Nephron (organoid): ENCODE data around the gene ITGB5.

Experiments used
- H3K27ac Mint-ChIP-seq, 3 experiments: 2 replicates each; pipeline ENCODE4 v1.8.0; 2020; ENCODE audit warnings: mixed read lengths in 3 of 3, mild to moderate bottlenecking in 2 of 3, moderate library complexity in 1 of 3
- H3K27me3 Mint-ChIP-seq: 2 replicates; pipeline ENCODE4 v1.8.0; 2021; ENCODE audit warnings: low read depth, mild to moderate bottlenecking, moderate library complexity, mixed read lengths
- H3K36me3 Mint-ChIP-seq: 2 replicates; pipeline ENCODE4 v1.8.0; 2020; ENCODE audit warnings: low read depth, mixed read lengths
- H3K4me1 Mint-ChIP-seq: 2 replicates; pipeline ENCODE4 v1.8.0; 2020; ENCODE audit warnings: mixed read lengths
- H3K4me3 Mint-ChIP-seq, 3 experiments: 2 replicates each; pipeline ENCODE4 v1.8.0; 2020; ENCODE audit warnings: mild to moderate bottlenecking in 3 of 3, mixed read lengths in 3 of 3, moderate library complexity in 2 of 3
- H3K9me3 Mint-ChIP-seq: 2 replicates; pipeline ENCODE4 v1.8.0; 2020; ENCODE audit warnings: mixed read lengths
- CTCF ChIP-seq, 3 experiments: fragments of 200-600 bp; sonication (generic); IDR thresholded peaks; one replicate each; pipeline ENCODE4 v1.5.0; 2021; ENCODE audit warnings: antibody characterized with exemption in 3 of 3; ENCODE audit not compliant: unreplicated experiment in 3 of 3

The ITGB5 gene

GRCh38 chr3:124883766-124884473, 3.2 kb downstream of the ITGB5 start:
- Mint-ChIP-seq H3K4me3 (peak overlapping the region; percentile 60 to 78 (median 73)), H3K4me1 (peaks cover 40% of the 10 kb centered on the region)

GRCh38 chr3:124882816-124883747, 4.1 kb downstream of the ITGB5 start:
- peaks cover 47% of the 10 kb centered on the region for H3K27me3 Mint-ChIP-seq

More at GRCh38 chr3:124883766-124884473, 3.2 kb downstream of the ITGB5 start:
- no peak for TF ChIP-seq CTCF (IDR thresholded peaks at IDR 0.05; ENCODE audit: unreplicated experiment in 3 of 3)
- Mint-ChIP-seq H3K27ac (peak overlapping the region in 1 of 3 experiments; percentile 63), H3K36me3 (no peaks in the 10 kb centered on the region), H3K9me3 (no peaks in the 10 kb centered on the region), H3K27me3 (peaks cover 53% of the 10 kb centered on the region)

GRCh38 chr3:124881976-124882697, 5.0 kb downstream of the ITGB5 start:
- peak overlapping the region in 1 of 3 experiments; percentile 4 for H3K4me3 Mint-ChIP-seq
- H3K9me3 Mint-ChIP-seq: no peaks in the 10 kb centered on the region
- H3K4me1 Mint-ChIP-seq: peaks cover 45% of the 10 kb centered on the region
- TF ChIP-seq CTCF (IDR thresholded peaks at IDR 0.05; ENCODE audit: unreplicated experiment in 3 of 3): no peak
- peaks cover 40% of the 10 kb centered on the region for H3K27me3 Mint-ChIP-seq
- no peaks in the 10 kb centered on the region for H3K36me3 Mint-ChIP-seq
- peak overlapping the region in 1 of 3 experiments; percentile 7 for H3K27ac Mint-ChIP-seq

More at GRCh38 chr3:124882816-124883747, 4.1 kb downstream of the ITGB5 start:
- Mint-ChIP-seq H3K27ac (peak overlapping the region in 1 of 3 experiments; percentile 63), H3K4me3 (peak overlapping the region; percentile 60 to 78 (median 73)), H3K9me3 (no peaks in the 10 kb centered on the region), H3K36me3 (no peaks in the 10 kb centered on the region), H3K4me1 (peaks cover 45% of the 10 kb centered on the region)
- no peak for TF ChIP-seq CTCF (IDR thresholded peaks at IDR 0.05; ENCODE audit: unreplicated experiment in 3 of 3)

GRCh38 chr3:124879337-124879680, 7.9 kb downstream of the ITGB5 start:
- Mint-ChIP-seq H3K36me3 (no peaks in the 10 kb centered on the region), H3K27me3 (peaks cover 28% of the 10 kb centered on the region), H3K4me1 (peaks cover 38% of the 10 kb centered on the region), H3K4me3 (no peak overlapping the region), H3K9me3 (no peaks in the 10 kb centered on the region), H3K27ac (peak overlapping the region in 2 of 3 experiments; percentile 9 to 11)
- TF ChIP-seq CTCF (IDR thresholded peaks at IDR 0.05; ENCODE audit: unreplicated experiment in 3 of 3): no peak

GRCh38 chr3:124878561-124879336, 8.4 kb downstream of the ITGB5 start:
- Mint-ChIP-seq H3K4me1 (peaks cover 35% of the 10 kb centered on the region), H3K9me3 (no peaks in the 10 kb centered on the region), H3K4me3 (no peak overlapping the region), H3K27ac (peak overlapping the region in 2 of 3 experiments; percentile 9 to 11), H3K27me3 (peaks cover 22% of the 10 kb centered on the region), H3K36me3 (no peaks in the 10 kb centered on the region)
- no peak for TF ChIP-seq CTCF (IDR thresholded peaks at IDR 0.05; ENCODE audit: unreplicated experiment in 3 of 3)
